Suprapubic skin (tissue), 4 donors: Measurements from ENCODE around the gene SOX13.

ENCODE experiments used
- POLR2A ChIP-seq, 2 donors: fragments of 450-650 bp; IDR thresholded peaks; one replicate each; pipeline ENCODE4 v1.6.1; 2017; ENCODE audit warnings: antibody characterized with exemption in 2 of 2, mild to moderate bottlenecking in 2 of 2, moderate library complexity in 2 of 2
- POLR2AphosphoS5 ChIP-seq, 3 donors: sonication (generic); formaldehyde crosslinking; IDR thresholded peaks; one replicate each; pipeline ENCODE4 v1.6.1; 2017; ENCODE audit warnings: antibody characterized with exemption in 3 of 3
- TF ChIP-seq, protein P1 (sequence below), 2 donors: fragments of 200-600 bp in 1 of 2; fragments of 450-650 bp in 1 of 2; sonication (generic) in 1 of 2; IDR thresholded peaks; one replicate each; pipeline ENCODE4 v1.5.1; 2016 to 2019; ENCODE audit warnings: antibody characterized with exemption in 2 of 2, mild to moderate bottlenecking in 1 of 2, moderate library complexity in 1 of 2

- TF ChIP-seq, protein P1, sequence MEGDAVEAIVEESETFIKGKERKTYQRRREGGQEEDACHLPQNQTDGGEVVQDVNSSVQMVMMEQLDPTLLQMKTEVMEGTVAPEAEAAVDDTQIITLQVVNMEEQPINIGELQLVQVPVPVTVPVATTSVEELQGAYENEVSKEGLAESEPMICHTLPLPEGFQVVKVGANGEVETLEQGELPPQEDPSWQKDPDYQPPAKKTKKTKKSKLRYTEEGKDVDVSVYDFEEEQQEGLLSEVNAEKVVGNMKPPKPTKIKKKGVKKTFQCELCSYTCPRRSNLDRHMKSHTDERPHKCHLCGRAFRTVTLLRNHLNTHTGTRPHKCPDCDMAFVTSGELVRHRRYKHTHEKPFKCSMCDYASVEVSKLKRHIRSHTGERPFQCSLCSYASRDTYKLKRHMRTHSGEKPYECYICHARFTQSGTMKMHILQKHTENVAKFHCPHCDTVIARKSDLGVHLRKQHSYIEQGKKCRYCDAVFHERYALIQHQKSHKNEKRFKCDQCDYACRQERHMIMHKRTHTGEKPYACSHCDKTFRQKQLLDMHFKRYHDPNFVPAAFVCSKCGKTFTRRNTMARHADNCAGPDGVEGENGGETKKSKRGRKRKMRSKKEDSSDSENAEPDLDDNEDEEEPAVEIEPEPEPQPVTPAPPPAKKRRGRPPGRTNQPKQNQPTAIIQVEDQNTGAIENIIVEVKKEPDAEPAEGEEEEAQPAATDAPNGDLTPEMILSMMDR (IDR thresholded peaks at IDR 0.05): no peak
- TF ChIP-seq POLR2A (IDR thresholded peaks at IDR 0.05): no peak
- no peak for TF ChIP-seq POLR2AphosphoS5 (IDR thresholded peaks at IDR 0.05)
Measured at GRCh38 chr1:204089044-204089751, 16.3 kb downstream of the SOX13 start.
